Measurements from ENCODE around the gene HLA-DMA.

Gene HLA-DMA

DNA sequence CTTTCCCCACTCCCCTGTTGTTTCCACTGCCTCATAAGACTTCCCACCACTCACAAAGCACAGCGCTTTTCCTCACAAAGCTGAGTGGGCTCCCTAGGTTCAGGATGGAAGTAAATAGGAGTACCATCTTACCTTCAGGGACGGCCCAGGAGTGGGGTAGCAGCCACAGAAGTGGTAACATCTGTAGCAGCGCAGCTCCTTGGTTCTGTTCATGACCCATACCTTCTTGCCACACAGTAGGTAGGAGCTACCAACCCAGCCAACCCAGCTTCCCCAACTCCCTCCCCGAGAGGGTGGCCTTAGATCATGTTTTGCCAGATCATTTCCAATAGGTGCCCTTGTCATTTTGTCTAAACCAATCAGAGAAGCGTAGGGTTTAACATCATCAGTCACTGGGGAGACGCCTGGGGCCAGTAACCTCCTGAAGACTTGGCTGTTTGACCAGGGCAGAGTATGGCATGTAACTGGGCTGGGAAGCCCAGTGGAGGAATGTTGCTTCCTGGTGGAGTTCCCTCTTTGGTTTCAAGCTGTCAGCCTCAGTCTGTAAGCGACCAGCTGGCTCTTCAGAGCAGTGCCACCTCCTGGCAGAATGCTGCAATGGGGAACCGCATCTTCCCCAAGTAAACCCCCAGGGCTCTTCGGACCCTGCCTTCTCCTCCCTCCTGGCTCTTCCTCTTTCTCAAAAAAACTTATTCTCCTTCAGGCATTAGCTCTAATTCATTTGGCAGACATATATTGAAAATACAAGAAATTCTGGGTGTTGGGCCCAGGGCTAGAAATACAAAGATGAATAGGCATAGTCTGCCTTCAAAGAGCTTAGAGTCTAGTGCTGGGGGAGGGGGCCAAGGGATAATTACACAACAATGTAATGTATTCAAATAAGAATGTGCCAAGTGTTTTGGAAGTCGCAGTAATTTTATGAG is at the start of gene HLA-DMA:
TSS of gene HLA-DMA (minus strand) at position 281 of the 923 bp plus-strand sequence. CDS start at position 220, 61 bp downstream.
- DNase-seq, result no peak

DNA sequence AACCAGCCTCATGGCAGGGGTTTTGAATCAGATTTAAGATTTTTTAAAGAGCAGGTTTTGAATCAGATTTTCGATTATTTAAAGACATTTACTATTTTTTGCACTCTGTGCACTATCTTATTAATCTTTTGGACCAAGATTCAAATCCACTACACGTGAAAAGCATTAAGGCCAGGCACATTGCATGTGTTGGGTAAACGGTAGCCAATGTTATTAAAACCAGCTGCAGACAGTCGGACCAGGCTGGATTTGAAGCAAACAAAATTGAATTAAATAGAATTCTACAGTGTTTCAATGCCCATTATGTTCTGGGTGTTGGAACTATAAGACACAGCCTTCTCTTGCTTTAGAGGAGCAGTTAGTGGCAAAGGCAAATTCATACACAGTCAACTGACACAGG is 48.8 kb upstream of the HLA-DMA start:
- no peak for DNase-seq

DNA sequence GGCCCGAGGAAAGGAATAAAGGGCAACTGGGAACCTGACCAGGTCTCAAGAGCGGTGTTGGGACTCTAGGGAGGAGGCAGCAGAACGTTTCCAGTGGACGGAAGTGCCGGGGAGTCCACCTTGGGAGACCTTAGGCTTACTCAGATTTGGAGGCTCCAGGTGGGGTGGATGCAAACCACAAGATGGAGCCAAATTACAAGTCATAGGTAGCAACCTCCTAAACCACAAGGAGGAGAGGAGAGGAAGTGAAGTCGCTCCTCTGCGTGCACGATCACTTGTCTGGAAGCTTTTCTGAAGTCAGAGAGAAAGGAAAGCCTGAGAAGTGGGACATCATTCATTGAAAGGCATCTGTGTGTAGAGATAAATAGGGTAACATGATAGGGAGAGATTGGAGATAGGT is 47.2 kb upstream of the HLA-DMA start:
- no peak for DNase-seq

DNA sequence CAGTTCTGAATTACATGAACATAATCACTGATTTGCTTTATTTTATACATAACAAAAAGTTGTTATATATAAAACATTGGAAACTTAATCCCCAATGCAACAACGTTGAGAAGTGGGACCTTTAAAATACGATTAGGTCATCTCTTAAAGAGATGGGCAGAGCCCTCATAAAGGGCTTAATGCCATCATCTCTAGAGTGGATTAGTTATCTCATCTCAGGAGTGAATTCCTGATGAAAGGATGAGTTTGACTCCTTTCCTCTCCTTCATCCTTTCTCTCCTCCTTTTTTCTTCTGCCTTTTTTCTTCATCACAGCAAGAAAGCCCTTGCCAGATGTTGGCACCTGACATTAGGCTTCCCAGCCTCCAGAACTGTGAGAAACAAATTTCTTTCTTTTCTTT is 42.6 kb upstream of the HLA-DMA start:
- DNase-seq, result no peak

DNA sequence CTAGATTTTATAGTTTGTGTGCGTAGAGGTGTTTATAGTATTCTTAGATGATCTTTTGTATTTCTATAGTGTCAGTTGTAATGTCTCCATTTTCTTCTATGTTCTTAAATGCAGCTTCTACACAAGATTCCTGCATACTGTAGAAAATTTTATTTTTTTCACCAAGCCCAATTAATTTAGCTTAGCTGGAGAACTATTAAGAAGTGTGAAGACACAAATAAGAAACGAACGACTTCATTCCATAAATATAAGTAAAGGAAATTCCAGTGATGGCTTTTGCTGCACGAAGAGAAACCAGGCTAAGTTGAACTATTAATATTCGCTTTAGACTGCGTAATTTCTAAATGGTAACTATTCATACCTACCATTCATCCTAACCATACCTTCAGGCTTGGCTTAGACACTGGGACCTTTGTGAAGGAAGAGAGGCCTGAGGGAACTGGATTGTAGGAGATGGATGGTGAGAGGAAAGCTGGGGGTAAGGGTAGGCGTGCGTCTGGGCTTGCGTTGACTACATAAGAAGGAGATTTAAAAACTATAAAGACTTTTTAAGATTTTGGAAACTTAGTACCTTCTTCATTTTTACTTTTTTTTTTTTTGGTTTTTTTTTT is 40.6 kb upstream of the HLA-DMA start:
- no peak for DNase-seq

DNA sequence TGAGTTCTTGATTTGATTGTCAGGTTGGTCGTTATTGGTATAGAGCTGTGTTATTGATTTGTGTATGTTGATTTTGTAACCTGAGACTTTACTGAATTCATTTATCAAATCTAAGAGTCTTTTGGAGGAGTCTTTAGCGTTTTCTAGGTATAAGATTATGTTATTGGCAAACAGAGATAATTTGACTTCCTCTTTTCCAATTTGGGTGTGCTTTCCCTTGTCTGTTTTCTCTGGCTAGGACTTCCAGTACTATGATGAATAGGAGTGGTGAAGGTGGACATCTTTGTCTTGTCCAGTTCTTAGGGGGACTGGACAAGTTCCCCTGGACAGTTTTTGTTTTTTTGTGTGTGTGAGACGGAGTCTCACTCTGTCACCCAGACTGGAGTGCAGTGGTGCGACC is 39.1 kb upstream of the HLA-DMA start:
- no peak for DNase-seq

DNA sequence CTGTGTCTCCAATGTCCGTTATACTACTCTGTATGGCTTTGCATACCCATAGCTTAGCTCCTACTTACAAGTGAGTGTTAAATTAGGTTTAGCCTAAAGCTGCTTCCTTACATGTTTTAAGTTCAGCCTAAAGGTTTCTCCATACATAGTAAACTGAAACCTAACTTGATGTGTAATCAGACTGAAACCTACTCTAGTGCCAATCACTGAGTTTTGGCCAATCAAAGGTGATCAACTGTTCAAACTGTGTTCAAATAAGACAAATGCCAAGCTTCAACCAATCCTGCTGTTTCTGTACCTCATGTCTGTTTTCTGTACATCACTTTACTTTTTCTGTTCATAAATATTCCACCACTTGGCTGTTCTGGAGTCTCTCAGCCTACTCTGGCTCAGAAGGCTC is 36.5 kb upstream of the HLA-DMA start:
- DNase-seq, result no peak

DNA sequence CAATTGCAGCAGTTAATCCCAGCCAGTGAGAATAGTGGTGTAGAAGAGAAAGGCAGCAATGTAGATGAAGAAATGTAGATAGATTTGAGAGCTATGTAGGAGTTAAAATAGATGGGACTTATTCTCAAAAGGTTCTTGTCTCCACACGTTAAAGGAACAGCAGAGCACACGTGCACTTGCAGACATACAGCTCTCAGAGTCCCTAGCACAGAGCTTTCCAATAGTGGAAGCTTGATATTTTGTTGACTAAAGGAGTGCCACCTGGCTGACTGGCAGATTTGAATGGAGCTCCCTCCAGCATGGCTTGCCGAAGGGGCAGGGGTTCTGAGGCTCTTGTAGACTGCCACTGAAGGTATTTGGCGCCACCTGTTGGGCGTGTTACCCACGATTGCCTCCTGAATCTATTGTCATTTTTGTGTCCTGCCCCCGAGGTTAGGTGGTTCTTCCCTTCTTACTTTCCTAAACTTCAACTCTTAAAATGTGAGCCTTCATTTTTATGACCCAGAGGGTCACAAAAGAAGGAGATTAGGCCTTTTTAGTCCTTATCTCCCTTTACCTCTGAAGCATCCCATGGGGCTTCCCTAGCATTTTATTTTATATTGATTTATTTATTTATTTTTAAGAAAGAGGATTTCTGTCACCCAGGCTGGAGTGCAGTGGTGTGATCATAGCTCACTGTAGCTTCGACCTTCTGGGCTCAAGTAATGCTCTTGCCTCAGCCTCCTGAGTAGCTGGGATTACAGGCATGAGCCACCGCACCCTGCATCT is 31.9 kb upstream of the HLA-DMA start:
- peak; percentile 77 for DNase-seq

DNA sequence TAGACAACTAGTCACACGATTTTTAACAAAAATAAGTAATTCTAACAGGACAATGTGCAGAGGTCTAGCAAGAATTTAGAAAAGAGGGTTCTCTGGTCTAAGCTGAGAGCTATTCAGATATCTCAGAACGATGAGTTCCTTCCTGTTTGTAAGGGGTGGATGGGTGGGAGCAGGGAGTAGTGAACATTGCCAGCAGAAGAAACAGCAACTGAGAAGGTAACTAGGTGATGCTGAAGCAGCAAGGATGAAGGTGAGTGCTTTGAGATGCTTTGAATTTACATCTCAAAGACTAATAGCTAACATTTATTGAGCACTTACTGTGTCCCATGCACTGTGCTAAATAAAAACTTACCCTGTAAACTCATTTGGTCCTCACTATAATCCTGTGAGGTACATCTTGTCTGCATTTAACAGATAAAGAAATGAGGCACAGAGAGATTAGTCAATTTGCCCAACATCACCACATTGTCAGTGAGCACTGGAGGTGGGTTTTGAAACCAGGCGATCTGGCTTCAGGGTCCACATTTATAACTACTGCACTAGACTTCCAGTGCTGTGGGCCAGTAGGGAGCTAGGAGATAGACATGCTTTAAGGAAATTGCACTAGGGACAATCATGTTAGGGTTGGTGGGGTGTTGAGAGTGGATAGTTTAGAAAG is 31.2 kb upstream of the HLA-DMA start:
- DNase-seq, result no peak

DNA sequence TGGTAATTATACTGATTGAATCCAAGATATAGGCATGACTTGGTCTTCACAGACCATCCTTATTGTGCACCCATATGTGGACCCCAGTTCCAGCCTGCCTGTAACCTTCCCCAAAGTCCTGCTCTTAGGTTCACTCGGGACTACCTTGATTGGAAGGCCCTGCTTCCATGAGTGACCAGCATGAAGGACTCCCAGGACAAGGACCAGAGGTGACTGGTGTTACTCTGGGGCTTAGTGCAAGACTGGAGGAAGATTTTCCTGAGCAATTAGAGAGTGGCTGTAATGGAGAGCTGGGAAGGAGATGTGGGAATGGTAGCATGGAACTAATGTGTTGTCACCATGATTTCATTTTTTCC is 30.6 kb upstream of the HLA-DMA start:
- no peak for DNase-seq

DNA sequence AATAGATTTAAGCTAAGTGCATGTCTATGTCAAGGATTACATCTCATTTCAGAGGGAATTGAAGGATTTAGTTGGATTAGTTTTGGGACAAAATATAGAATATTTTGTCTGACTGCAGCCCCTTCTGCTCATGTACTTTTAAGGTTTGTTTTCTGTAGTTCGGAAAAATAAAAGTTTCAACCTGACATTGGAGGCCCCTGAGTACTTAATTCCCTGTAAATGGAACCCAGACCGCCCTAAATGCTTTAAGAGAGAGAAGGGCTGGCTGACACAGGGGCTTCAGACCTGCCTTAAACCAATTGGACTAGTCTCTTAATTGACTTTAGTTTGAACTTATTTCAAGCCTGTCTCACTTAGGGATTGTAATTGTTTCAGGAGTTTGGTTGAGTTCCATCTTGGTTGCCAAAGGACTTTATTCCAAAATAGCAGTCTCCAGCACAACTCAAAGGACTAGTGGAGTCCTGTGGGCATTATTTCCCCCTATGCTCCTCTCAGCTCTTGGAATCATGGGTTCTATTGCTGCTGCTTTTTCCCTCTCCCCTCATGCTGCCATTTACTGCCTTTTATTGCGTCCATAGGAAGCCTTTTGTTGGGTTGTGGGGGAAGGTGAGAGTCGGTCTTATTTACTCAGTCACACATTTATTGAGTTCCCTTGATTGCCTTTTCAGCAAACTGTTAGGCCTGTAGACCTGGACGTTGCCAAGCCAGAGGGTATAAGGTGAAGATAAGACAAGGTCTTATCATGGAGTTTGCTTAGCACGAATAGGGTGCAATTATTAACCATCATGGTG is 30.0 kb upstream of the HLA-DMA start:
- no peak for DNase-seq

DNA sequence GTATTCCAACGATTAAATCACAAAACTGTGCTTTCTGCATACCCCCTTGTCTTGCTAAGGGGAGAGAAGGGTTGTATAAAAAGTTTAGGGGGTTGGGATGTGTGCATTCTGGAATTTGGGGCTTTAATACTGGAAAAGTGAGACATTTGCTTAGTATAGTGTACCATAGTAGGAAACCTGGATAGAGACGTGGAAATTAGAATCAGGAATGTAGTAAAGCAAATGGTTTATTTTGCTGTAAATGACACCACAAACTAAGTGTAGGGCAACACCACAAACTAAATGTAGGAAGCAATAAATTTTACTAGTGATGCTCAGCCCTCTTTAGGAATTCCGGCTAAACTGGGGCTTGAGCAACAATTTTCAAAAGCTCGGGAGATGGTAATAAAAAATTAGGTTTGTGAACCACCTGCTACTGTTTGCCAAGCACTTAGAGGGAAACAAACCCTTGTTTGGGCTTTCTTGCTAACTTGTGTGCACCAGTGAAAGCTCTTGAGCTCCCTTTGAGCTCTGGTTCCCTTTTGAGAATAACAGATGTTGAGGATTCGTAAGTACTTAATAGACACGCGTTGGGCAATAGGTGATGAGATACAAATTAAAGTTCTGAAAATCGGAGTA is 29.3 kb upstream of the HLA-DMA start:
- no peak for DNase-seq

DNA sequence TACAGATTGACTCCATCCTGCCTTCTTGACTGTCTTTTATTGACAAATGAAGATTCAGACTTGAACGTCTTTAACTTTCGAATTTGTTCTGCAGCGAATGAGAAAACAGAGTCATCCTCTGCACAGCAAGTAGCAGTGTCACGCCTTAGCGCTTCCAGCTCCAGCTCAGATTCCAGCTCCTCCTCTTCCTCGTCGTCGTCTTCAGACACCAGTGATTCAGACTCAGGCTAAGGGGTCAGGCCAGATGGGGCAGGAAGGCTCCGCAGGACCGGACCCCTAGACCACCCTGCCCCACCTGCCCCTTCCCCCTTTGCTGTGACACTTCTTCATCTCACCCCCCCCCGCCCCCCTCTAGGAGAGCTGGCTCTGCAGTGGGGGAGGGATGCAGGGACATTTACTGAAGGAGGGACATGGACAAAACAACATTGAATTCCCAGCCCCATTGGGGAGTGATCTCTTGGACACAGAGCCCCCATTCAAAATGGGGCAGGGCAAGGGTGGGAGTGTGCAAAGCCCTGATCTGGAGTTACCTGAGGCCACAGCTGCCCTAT is 27.7 kb upstream of the HLA-DMA start:
- no peak for DNase-seq

DNA sequence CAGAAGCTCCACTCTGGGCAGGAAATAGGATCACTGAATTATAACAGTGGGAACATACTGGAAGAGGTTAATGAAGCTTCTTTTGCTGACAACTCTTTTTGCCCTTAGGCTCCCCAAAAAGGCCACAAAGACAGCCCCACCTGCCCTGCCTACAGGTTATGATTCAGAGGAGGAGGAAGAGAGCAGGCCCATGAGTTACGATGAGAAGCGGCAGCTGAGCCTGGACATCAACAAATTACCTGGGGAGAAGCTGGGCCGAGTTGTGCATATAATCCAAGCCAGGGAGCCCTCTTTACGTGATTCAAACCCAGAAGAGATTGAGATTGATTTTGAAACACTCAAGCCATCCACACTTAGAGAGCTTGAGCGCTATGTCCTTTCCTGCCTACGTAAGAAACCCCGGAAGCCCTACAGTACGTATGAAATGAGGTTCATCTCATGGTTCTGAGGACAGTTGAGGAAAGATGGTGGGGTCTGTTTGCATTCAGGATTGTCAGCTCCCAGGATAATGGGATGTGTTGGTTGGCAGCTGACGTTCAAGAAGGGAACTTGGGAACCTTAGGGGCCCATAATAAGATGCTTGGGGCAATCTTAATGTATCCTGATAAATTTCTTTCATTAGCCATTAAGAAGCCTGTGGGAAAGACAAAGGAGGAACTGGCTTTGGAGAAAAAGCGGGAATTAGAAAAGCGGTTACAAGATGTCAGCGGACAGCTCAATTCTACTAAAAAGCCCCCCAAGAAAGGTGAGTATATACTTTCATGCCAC is 27.0 kb upstream of the HLA-DMA start:
- no peak for DNase-seq

DNA sequence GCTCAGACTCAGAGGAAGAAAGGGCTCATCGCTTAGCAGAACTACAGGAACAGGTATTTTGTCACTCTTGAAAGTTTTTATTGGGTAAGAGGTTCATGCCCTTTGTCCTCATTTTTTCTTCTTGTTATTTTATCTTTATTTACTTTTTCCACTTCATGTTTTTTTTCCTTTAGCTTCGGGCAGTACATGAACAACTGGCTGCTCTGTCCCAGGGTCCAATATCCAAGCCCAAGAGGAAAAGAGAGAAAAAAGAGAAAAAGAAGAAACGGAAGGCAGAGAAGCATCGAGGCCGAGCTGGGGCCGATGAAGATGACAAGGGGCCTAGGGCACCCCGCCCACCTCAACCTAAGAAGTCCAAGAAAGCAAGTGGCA is 25.0 kb upstream of the HLA-DMA start:
- no peak for DNase-seq

DNA sequence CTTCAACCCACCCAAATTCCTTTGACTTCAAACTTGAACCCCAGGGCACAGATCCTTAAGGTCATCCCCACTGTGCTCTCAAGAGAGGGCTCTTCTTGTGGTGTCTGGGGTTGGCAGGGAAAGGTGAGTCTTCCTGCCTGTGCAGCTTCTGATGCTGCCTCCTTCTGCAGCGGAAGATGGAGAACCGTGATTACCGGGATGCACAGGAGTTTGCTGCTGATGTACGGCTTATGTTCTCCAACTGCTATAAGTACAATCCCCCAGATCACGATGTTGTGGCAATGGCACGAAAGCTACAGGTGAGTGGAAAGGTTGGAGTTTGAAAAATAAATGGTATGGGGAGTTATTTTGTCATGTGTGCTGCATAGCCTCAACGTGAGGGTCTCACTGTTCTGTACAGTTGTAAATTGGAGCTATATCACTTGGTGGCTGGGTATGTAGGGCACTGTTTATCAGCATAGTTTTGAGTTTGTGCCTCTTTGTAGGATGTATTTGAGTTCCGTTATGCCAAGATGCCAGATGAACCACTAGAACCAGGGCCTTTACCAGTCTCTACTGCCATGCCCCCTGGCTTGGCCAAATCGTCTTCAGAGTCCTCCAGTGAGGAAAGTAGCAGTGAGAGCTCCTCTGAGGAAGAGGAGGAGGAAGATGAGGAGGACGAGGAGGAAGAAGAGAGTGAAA is 24.5 kb upstream of the HLA-DMA start:
- DNase-seq, result no peak

DNA sequence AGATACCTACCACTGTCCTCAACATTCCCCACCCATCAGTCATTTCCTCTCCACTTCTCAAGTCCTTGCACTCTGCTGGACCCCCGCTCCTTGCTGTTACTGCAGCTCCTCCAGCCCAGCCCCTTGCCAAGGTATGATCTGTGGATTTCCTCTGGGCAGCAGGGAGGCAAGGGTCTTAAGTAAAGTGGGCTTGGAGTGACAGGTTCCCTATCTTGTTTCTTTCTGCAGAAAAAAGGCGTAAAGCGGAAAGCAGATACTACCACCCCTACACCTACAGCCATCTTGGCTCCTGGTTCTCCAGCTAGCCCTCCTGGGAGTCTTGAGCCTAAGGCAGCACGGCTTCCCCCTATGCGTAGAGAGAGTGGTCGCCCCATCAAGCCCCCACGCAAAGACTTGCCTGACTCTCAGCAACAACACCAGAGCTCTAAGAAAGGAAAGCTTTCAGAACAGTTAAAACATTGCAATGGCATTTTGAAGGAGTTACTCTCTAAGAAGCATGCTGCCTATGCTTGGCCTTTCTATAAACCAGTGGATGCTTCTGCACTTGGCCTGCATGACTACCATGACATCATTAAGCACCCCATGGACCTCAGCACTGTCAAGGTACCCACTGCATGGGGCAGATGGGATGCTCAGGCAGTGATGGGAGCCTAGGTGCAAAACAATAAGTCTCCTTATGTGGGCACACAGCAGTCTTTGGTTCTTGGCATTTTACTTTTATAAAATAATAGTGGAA is 23.6 kb upstream of the HLA-DMA start:
- no peak for DNase-seq

DNA sequence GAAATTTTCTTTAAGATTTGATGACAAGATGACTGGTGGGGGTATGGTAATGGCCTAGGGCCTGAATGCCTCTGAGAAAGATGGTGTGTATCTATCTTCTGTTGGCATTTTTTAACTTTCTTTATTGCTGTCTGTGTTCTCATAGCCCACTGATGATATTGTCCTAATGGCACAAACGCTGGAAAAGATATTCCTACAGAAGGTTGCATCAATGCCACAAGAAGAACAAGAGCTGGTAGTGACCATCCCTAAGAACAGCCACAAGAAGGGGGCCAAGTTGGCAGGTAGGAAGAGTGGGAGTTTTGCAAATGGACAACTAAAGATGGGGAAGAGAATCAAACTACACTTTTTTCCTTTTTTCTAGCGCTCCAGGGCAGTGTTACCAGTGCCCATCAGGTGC is 23.0 kb upstream of the HLA-DMA start:
- no peak for DNase-seq

DNA sequence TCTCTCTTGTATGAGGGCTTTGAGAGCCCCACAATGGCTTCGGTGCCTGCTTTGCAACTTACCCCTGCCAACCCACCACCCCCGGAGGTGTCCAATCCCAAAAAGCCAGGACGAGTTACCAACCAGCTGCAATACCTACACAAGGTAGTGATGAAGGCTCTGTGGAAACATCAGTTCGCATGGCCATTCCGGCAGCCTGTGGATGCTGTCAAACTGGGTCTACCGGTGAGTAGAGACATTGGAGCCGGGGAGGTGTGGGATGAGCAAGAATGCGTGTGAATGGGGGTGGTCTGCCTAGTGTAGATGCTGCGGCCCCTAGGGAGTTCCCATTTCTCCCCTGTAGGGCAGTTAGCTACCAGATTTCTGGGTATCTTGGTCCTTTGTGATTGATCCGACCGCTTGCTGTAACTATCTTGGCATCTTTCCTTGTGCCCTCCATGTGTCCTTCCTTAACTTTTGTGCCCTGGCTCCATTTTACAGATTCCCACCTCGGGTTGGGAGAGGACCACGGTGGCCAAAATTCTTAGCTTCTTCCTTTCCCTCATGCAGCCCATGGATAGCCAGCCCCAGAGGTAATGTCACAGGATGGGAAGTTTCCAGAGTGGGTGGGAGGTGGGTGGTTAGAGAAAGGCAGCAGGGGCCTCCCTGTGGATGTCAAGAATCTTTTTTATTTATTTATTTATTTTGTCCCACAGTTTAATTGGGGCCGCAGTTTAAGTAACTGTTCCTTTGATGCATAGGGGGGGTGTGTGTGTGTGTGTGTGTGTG is 21.8 kb upstream of the HLA-DMA start:
- no peak for DNase-seq
